ENCODE results near the gene PIGL.

The PIGL gene

GRCh38 chr17:16339402-16339801 is 122.4 kb downstream of the PIGL start:
- Histone ChIP-seq H2AFZ (ENCODE audit: low read length) (no peak overlapping the region), H3K4me2 (ENCODE audit: low read depth, low read length) (no peak overlapping the region), H3K27me3 (replicated peaks; ENCODE audit: insufficient read depth, low read length) (no peaks in the 10 kb centered on the region), H3K9ac (ENCODE audit: low read length) (no peak overlapping the region), H3K36me3 (replicated peaks; ENCODE audit: insufficient read depth, low read length) (no peaks in the 10 kb centered on the region), H3K27ac (ENCODE audit: low read length) (no peak overlapping the region), H4K20me1 (ENCODE audit: insufficient read depth, low read length) (no peaks in the 10 kb centered on the region), H3K79me2 (ENCODE audit: low read length) (no peaks in the 10 kb centered on the region), H3K9me3 (replicated peaks; ENCODE audit: insufficient read depth, low read length) (no peaks in the 10 kb centered on the region), H3K9me2 (replicated peaks; ENCODE audit: insufficient read depth, low read length) (no peaks in the 10 kb centered on the region), H3F3A (ENCODE audit: insufficient read depth, low read length) (no peaks in the 10 kb centered on the region), H3K4me3 (ENCODE audit: low read length) (no peak overlapping the region), H3K4me1 (ENCODE audit: low read length) (no peaks in the 10 kb centered on the region)
- TF ChIP-seq EZH2phosphoT487 (IDR thresholded peaks at IDR 0.05; ENCODE audit: low read length) (no peak), EZH2 (optimal IDR thresholded peaks at IDR 0.05; ENCODE audit: low read depth, low read length) (no peak)
- TF ChIP-seq, protein P1, sequence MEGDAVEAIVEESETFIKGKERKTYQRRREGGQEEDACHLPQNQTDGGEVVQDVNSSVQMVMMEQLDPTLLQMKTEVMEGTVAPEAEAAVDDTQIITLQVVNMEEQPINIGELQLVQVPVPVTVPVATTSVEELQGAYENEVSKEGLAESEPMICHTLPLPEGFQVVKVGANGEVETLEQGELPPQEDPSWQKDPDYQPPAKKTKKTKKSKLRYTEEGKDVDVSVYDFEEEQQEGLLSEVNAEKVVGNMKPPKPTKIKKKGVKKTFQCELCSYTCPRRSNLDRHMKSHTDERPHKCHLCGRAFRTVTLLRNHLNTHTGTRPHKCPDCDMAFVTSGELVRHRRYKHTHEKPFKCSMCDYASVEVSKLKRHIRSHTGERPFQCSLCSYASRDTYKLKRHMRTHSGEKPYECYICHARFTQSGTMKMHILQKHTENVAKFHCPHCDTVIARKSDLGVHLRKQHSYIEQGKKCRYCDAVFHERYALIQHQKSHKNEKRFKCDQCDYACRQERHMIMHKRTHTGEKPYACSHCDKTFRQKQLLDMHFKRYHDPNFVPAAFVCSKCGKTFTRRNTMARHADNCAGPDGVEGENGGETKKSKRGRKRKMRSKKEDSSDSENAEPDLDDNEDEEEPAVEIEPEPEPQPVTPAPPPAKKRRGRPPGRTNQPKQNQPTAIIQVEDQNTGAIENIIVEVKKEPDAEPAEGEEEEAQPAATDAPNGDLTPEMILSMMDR (IDR thresholded peaks at IDR 0.05; ENCODE audit: low read length) = no peak
- no peak for DNase-seq

GRCh38 chr17:16339959-16340358 is 122.9 kb downstream of the PIGL start:
- TF ChIP-seq, protein P1 (IDR thresholded peaks at IDR 0.05; ENCODE audit: low read length) = no peak
- H3F3A ChIP-seq (ENCODE audit: insufficient read depth, low read length) = no peaks in the 10 kb centered on the region
- no peaks in the 10 kb centered on the region for H3K4me1 ChIP-seq (ENCODE audit: low read length)
- no peaks in the 10 kb centered on the region for H3K9me3 ChIP-seq (replicated peaks; ENCODE audit: insufficient read depth, low read length)
- H3K27me3 ChIP-seq (replicated peaks; ENCODE audit: insufficient read depth, low read length) = no peaks in the 10 kb centered on the region
- H3K9ac ChIP-seq (ENCODE audit: low read length) = no peak overlapping the region
- no peak overlapping the region for H3K27ac ChIP-seq (ENCODE audit: low read length)
- DNase-seq = no peak
- H3K4me3 ChIP-seq (ENCODE audit: low read length) = no peak overlapping the region
- H3K4me2 ChIP-seq (ENCODE audit: low read depth, low read length) = no peak overlapping the region
- H4K20me1 ChIP-seq (ENCODE audit: insufficient read depth, low read length) = no peaks in the 10 kb centered on the region
- no peaks in the 10 kb centered on the region for H3K79me2 ChIP-seq (ENCODE audit: low read length)
- H2AFZ ChIP-seq (ENCODE audit: low read length) = no peak overlapping the region
- no peaks in the 10 kb centered on the region for H3K36me3 ChIP-seq (replicated peaks; ENCODE audit: insufficient read depth, low read length)
- H3K9me2 ChIP-seq (replicated peaks; ENCODE audit: insufficient read depth, low read length) = no peaks in the 10 kb centered on the region

DNA sequence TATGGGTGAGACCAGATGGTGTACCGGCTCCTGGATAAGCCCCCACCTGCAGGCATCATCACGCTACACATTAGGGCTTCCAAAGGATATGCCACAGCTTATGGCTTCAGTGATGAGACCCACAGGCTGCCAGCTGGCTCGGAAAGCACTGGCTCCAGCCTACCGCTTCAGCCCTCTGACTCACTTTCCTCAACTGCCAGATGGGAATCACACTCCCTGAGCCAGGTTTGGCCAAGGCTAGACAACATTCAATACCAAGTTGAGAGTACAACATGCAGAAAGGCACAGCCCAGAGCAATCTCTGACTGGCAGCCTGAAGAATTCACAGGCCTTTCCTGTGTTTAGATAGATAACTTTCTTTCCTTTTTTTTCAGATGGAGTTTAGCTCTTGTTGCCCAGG is 126.0 kb downstream of the PIGL start:
- no peak overlapping the region for H2AFZ ChIP-seq (ENCODE audit: low read length)
- H3K27ac ChIP-seq (ENCODE audit: low read length) = no peak overlapping the region
- H3K9me3 ChIP-seq (replicated peaks; ENCODE audit: insufficient read depth, low read length) = no peaks in the 10 kb centered on the region
- H3K9ac ChIP-seq (ENCODE audit: low read length) = no peak overlapping the region
- TF ChIP-seq EZH2phosphoT487 (IDR thresholded peaks at IDR 0.05; ENCODE audit: low read length) (no peak), EZH2 (optimal IDR thresholded peaks at IDR 0.05; ENCODE audit: low read depth, low read length) (no peak)
- TF ChIP-seq, protein P1 (IDR thresholded peaks at IDR 0.05; ENCODE audit: low read length) = no peak
- H3K36me3 ChIP-seq (replicated peaks; ENCODE audit: insufficient read depth, low read length) = no peaks in the 10 kb centered on the region
- no peaks in the 10 kb centered on the region for H3K27me3 ChIP-seq (replicated peaks; ENCODE audit: insufficient read depth, low read length)
- no peak for DNase-seq
- H3F3A ChIP-seq (ENCODE audit: insufficient read depth, low read length) = no peaks in the 10 kb centered on the region
- H3K9me2 ChIP-seq (replicated peaks; ENCODE audit: insufficient read depth, low read length) = no peaks in the 10 kb centered on the region
- H4K20me1 ChIP-seq (ENCODE audit: insufficient read depth, low read length) = no peaks in the 10 kb centered on the region
- H3K4me2 ChIP-seq (ENCODE audit: low read depth, low read length) = no peak overlapping the region
- no peaks in the 10 kb centered on the region for H3K4me1 ChIP-seq (ENCODE audit: low read length)
- no peaks in the 10 kb centered on the region for H3K79me2 ChIP-seq (ENCODE audit: low read length)
- H3K4me3 ChIP-seq (ENCODE audit: low read length) = no peak overlapping the region

Data from MM.1S (cell line).